GM21717 (cell line): ENCODE measurements around the gene SMARCA2.
A peak's percentile ranks its signal among the peaks of the same experiment; 100 is the strongest.

Experiments used
- ATAC-seq: cut with Tn5 transposase; IDR thresholded peaks from one replicate; pipeline ENCODE4 v1.9.1; 2021; ENCODE audit warnings: mild to moderate bottlenecking, moderate library complexity; ENCODE audit not compliant: unreplicated experiment

SMARCA2 gene

DNA sequence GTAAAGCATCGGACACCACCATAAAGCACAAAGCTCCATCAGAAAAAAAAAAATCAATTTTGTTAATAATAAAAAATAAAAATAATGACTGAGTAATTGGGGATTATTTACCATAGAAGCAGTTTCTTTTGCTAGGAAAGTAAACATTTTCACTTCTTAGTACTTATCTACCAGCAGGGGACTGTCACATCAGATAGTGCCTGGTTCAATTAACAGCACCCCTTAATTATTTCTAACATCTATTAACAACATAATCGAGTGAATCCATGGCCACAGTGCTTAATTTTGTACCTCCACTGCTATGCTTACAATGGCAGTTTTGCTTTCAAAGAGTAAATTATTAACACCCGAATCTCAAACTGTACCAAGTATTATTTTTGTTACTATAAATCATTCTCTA is 221.7 kb downstream of the SMARCA2 start:
- ATAC-seq: no peak

DNA sequence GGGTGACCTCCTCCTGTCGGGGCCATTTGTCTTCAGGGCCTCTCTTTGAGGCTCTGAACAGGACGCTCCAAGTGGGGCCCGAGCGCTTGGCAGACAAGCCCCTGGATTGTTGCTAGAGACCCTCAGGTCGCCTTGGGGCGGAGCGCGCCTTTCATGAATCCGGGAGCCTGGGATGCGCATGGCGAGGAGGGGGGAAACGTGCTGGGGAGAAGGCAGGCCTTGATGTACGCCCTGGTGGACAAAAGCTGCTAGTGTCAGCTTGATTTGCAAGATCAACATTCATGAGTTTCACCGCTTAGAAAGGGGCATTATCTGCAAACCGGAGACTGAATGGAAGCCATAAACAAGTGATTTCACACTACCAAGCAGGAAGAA is 226.3 kb downstream of the SMARCA2 start:
- ATAC-seq: no peak

GRCh38 chr9:2241836-2242741 is 226.9 kb downstream of the SMARCA2 start:
- peak; percentile 89 for ATAC-seq

DNA sequence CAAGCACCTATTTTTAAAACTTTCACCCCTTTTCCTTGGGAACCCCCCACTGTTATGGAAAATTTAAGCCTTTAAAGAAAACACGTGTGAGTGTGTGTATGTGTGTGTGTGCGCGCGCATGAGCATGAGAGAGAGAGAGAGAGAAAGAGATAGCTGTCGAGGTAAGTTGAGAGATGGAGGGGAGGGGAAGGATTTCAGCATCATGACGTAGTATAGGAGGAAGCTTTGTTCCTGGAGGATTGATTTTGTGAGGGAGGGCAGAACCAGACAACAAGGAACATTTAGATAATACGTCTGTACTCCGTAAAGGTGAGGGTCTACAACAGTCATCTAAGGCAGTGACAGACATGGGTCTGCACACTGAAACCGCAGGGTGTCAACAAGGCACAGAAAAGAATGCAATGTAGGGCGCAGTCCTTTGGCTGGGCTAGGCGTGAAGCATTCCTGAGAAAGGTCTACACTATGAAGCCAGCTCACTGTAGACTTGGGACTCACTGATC is 227.7 kb downstream of the SMARCA2 start:
- no peak for ATAC-seq
